GM12878 (cell line): Measurements from ENCODE around the gene NR6A1. TPM values are rescaled to one million over a fixed set of nuclear protein-coding genes. Genes with fewer than 3 reads are reported as not detected.

Experiments
- ATAC-seq: fragments of 200-7000 bp; cut with Tn5 transposase; 3 replicates; pipeline ENCODE4 v1.9.1; 2020; ENCODE audit warnings: mild to moderate bottlenecking, moderate library complexity
- BruUV-seq: library from RNA; stranded (reverse); fragments of 400-500 nt; replicated peaks from 2 replicates; lab custom pipeline; 2021; lab: Mats Ljungman, UMichigan
- CTCF ChIA-PET: fragments of 300-600 bp; sonication (Branson Sonifier 250); formaldehyde crosslinking; extraction: SDS; loops from one replicate; lab custom pipeline; 2021; ENCODE audit warnings: inconsistent platforms; lab: Yijun Ruan, JAX
- POLR2A ChIA-PET: fragments of 350-600 bp; formaldehyde crosslinking; extraction: SDS; loops from one replicate; lab custom pipeline; 2021; ENCODE audit warnings: inconsistent platforms; lab: Charles Lee
- RAD21 ChIA-PET: fragments of 300-600 bp; sonication (Branson Sonifier 250); formaldehyde crosslinking; loops from one replicate; lab custom pipeline; 2023; ENCODE audit warnings: antibody characterized with exemption; ENCODE audit not compliant: unreplicated experiment; lab: Charles Lee
- SMC1A ChIA-PET: fragments of 300-600 bp; sonication (Branson Sonifier 250); formaldehyde crosslinking; loops from one replicate; lab custom pipeline; 2023; ENCODE audit not compliant: unreplicated experiment, uncharacterized antibody; lab: Charles Lee
- DNase-seq: peaks from one replicate; pipeline ENCODE4 v3.0.0-alpha.2; 2011; ENCODE audit warnings: low read depth, low spot score
- FAIRE-seq: peaks from 3 replicates; lab custom pipeline; 2011; peaks lifted over from hg19 to GRCh38; lab: Jason Lieb, UNC
- H2AFZ ChIP-seq: 2 replicates; pipeline ENCODE4 v1.6.0; 2011; ENCODE audit warnings: low read depth, low read length, control low read depth; ENCODE audit not compliant: control insufficient read depth
- H3K27ac ChIP-seq: 2 replicates; pipeline ENCODE4 v1.5.1; 2011; ENCODE audit warnings: control low read depth; ENCODE audit not compliant: control insufficient read depth, insufficient read depth
- H3K27me3 ChIP-seq, 2 experiments: replicated peaks in 1 of 2; 2 replicates each; pipeline versions ENCODE4 v1.6.0 to v1.6.1; 2011; ENCODE audit warnings: low read length in 1 of 2; ENCODE audit not compliant: control insufficient read depth in 2 of 2, insufficient read depth in 2 of 2
- H3K36me3 ChIP-seq, 2 experiments: 2 replicates each; pipeline ENCODE4 v1.5.1; 2011; ENCODE audit warnings: low read length in 1 of 2; ENCODE audit not compliant: control insufficient read depth in 2 of 2, insufficient read depth in 2 of 2
- H3K4me1 ChIP-seq: 2 replicates; pipeline ENCODE4 v1.6.1; 2011; ENCODE audit warnings: mild to moderate bottlenecking, low read length, moderate library complexity, mixed read lengths; ENCODE audit not compliant: control insufficient read depth, insufficient read depth
- H3K4me2 ChIP-seq: 2 replicates; pipeline ENCODE4 v1.6.0; 2011; ENCODE audit warnings: control low read depth; ENCODE audit not compliant: control insufficient read depth, insufficient read depth
- H3K4me3 ChIP-seq: fragments of 200-600 bp; sonication (generic); 2 replicates; pipeline ENCODE4 v1.5.1; 2016
- H3K79me2 ChIP-seq: 2 replicates; pipeline ENCODE4 v1.6.0; 2011; ENCODE audit warnings: low read length; ENCODE audit not compliant: control insufficient read depth, insufficient read depth
- H3K9ac ChIP-seq: 2 replicates; pipeline ENCODE4 v1.8.0; 2011; ENCODE audit warnings: low read length, control low read depth, mixed read lengths; ENCODE audit not compliant: control insufficient read depth, insufficient read depth
- H3K9me3 ChIP-seq: replicated peaks from 3 replicates; pipeline ENCODE4 v1.5.1; 2011; ENCODE audit warnings: mild to moderate bottlenecking, low read length; ENCODE audit not compliant: control insufficient read depth, insufficient read depth
- H4K20me1 ChIP-seq: 2 replicates; pipeline ENCODE4 v1.6.0; 2011; ENCODE audit not compliant: control insufficient read depth, insufficient read depth
- MXI1 ChIP-seq: fragments of 150-350 bp; IDR thresholded peaks from 2 replicates; pipeline ENCODE4 v1.6.1; 2011; ENCODE audit warnings: low read depth, mild to moderate bottlenecking, inconsistent platforms, low read length, improper control_type of control experiment
- NFXL1 ChIP-seq: fragments of 450-650 bp; IDR thresholded peaks from 2 replicates; pipeline ENCODE4 v1.6.1; 2017; ENCODE audit warnings: antibody characterized with exemption, mild to moderate bottlenecking, borderline replicate concordance
- SREBF1 ChIP-seq: IDR thresholded peaks from 2 replicates; pipeline ENCODE4 v1.6.1; 2012; ENCODE audit warnings: mild to moderate bottlenecking, low read length
- WGBS: methylation state at CpG from one replicate; pipeline ENCODE4 v1.1.6; 2016; ENCODE audit warnings: low lambda C conversion rate; ENCODE audit not compliant: insufficient replicate concordance, insufficient coverage; ENCODE audit errors: missing lambda C conversion rate; 5-methylcytosine and 5-hydroxymethylcytosine counted together
- in situ Hi-C: fragments of 300-500 bp; cut with MboI; formaldehyde crosslinking; loops from 9 replicates; pipeline ENCODE4 v1.14.3; 2018; ENCODE audit warnings: mixed read lengths
- intact Hi-C: fragments of 100-400 bp; cut with micrococcal nuclease; formaldehyde crosslinking; loops from one replicate; pipeline ENCODE4 v1.14.2; 2022; ENCODE audit not compliant: unreplicated experiment
- polyA plus RNA-seq, 11 experiments: library from polyadenylated mRNA; depleted of rRNA in 4 of 11; unstranded in 6 of 11; stranded (reverse) in 5 of 11; fragments of >200 nt; fragmentation: Nextera tagmentation in 4 of 11; fragmentation: Illumina TruSeq in 1 of 11; extraction: Ambion mirVana in 4 of 11; extraction: Trizol in 1 of 11; gene quantifications; 1 replicate in 1 of 11; 2 replicates in 10 of 11; pipeline versions ENCODE4 v1.2.1 to v1.2.3, GENCODE V29; 2011 to 2016; ENCODE audit warnings: inconsistent platforms in 2 of 11, missing spikeins in 2 of 11, low read depth in 1 of 11
- total RNA-seq, 4 experiments: library from RNA; depleted of rRNA in 3 of 4; stranded (reverse); fragments of >200 nt in 3 of 4; fragmentation: Illumina TruSeq in 1 of 4; extraction: Trizol in 1 of 4; gene quantifications; 2 replicates each; pipeline versions ENCODE4 v1.2.1 to v1.2.3, GENCODE V29; 2013 to 2021

NR6A1 gene
- total and polyA plus RNA-seq, 10 of the 15 experiments (the other 5 are each of a cell fraction or from before 2014, with no cell fraction given), result 1.2 to 9.2 (median 4.6) TPM

DNA sequence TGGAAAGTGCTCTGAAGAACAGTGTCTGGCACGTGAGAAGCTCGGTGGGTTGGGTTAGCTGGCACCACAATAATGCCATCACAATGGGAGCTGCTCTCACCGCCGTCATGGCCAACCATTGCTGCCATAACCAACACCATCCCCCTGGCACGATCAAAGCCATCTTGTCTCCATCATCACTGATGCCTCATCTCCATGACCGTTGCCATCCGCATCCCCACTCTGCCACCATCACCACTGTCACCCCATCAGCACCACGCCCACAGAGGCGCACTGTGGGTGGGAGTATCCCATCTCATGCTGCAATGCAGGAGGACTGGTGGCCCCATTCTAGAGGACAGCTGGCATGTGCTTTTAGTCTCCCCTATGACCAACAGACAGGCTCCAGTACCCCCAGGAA is 287.6 kb downstream of the NR6A1 start:
- no peak for ATAC-seq
- ChIA-PET POLR2A (no interaction called here), CTCF (interaction anchor here (0.6 kb wide), 1 partner anchor 341 kb away, joined by 3 read pairs; no protein-coding TSS in a partner anchor), RAD21 (interaction anchor here (1.1 kb wide), 1 partner anchor 53 kb away, joined by 3 read pairs; no protein-coding TSS in a partner anchor), SMC1A (no interaction called here)
- TF ChIP-seq SREBF1, result no peak
- 63% methylated on average over 9 of the region's 9 CpGs for WGBS
- Histone ChIP-seq H3K9ac (no peak overlapping the region), H3K4me2 (no peak overlapping the region), H2AFZ (no peak overlapping the region), H3K4me1 (no peaks in the 10 kb centered on the region), H3K36me3 (no peaks in the 10 kb centered on the region), H3K9me3 (no peaks in the 10 kb centered on the region), H3K79me2 (no peaks in the 10 kb centered on the region), H4K20me1 (no peaks in the 10 kb centered on the region), H3K4me3 (no peak overlapping the region), H3K27me3 (peaks cover 2% of the 10 kb centered on the region in 2 experiments; a peak in 2 of 4 replicates), H3K27ac (no peak overlapping the region)
- no peak for FAIRE-seq
- in situ Hi-C loops (no loop called here), intact Hi-C loops (loop anchor here (5.0 kb wide), 1 partner anchor 66 kb away; the partner anchor contains the start of gene PSMB7)
- no peak for DNase-seq
- no TSS peak for BruUV-seq

DNA sequence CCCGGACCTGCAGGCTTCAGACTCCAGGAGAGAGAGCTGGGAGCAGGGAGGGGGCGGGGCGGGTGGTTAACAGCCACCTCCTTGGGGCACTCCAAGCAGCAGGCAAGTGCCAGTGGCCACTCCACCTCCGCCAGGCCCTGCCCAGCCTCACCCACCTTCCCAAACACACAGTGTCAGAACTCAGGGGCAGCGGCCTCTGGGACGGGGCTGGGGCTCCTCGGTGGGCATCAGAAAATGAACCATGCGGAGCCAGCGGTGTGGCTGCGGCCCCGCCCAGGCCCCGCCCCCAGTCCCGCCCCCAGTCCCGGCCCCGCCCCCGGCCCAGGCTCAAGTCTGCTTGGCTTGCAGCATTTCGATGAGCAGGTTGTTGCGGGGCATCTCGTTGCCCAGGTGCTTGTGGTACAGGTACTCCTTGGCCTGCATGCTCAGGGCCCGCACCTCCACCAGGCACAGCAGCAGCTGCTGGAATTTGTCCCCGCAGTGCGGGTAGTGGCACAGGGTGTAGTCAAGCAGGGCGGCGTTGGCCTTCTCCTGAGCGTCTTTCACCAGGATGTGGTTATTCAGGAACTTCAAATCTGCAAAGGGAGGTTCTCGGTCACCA is 288.6 kb downstream of the NR6A1 start:
- SMC1A ChIA-PET, result no interaction called here
- H3K4me3 ChIP-seq, result no peak overlapping the region
- H4K20me1 ChIP-seq, result no peaks in the 10 kb centered on the region
- no peak overlapping the region for H3K4me2 ChIP-seq
- intact Hi-C loops, result loop anchor here (5.0 kb wide), 1 partner anchor 65 kb away; the partner anchor contains the start of gene PSMB7
- in situ Hi-C loops, result no loop called here
- no peak overlapping the region for H3K27ac ChIP-seq
- no peaks in the 10 kb centered on the region for H3K36me3 ChIP-seq
- H3K9ac ChIP-seq, result no peak overlapping the region
- BruUV-seq, result no TSS peak
- H3K9me3 ChIP-seq, result no peaks in the 10 kb centered on the region
- H3K27me3 ChIP-seq, result peaks cover 2% of the 10 kb centered on the region in 2 experiments; a peak in 2 of 4 replicates
- 38% methylated on average over 26 of the region's 26 CpGs for WGBS
- no peaks in the 10 kb centered on the region for H3K4me1 ChIP-seq
- RAD21 ChIA-PET, result no interaction called here
- FAIRE-seq (no peak), ATAC-seq (no peak), DNase-seq (no peak)
- no peak overlapping the region for H2AFZ ChIP-seq
- POLR2A ChIA-PET, result no interaction called here
- no peaks in the 10 kb centered on the region for H3K79me2 ChIP-seq
- CTCF ChIA-PET, result no interaction called here
- TF ChIP-seq MXI1, result no peak
- no peak for TF ChIP-seq NFXL1
